GM06990 (cell line): Measurements from ENCODE around the gene NCAPH2.
A peak's percentile ranks its signal among the peaks of the same experiment; 100 is the strongest.
"Not testable (repeated sequence)": the region's sequence is repeated elsewhere in the genome, so short reads cannot be mapped to it uniquely, and the experiment has no call there.

Source experiments
- DNase-seq: peaks from one replicate; pipeline ENCODE4 v3.0.0-alpha.2; 2011; ENCODE audit not compliant: insufficient read length; ENCODE audit errors: extremely low read depth
- H3K27me3 ChIP-seq: replicated peaks from 2 replicates; pipeline ENCODE4 v1.6.0; 2011; ENCODE audit warnings: low read length; ENCODE audit not compliant: control insufficient read depth, insufficient read depth
- H3K36me3 ChIP-seq: 2 replicates; pipeline ENCODE4 v1.5.1; 2011; ENCODE audit warnings: low read length; ENCODE audit not compliant: control insufficient read depth, insufficient read depth
- H3K4me3 ChIP-seq: replicated peaks from 2 replicates; pipeline ENCODE4 v1.5.1; 2011; ENCODE audit warnings: low read depth, mild to moderate bottlenecking, control low read depth, low read length
- CTCF ChIP-seq: IDR thresholded peaks from 2 replicates; pipeline ENCODE4 v1.5.1; 2011; ENCODE audit warnings: low read length, control low read depth, mild to moderate bottlenecking, inconsistent platforms; ENCODE audit not compliant: insufficient read depth, poor library complexity, severe bottlenecking

Gene NCAPH2

GRCh38 chr22:50530877-50531545, 23.0 kb downstream of the NCAPH2 start:
- DNase-seq, result peak; percentile 91
- Histone ChIP-seq H3K27me3 (no peaks in the 10 kb centered on the region), H3K36me3 (no peaks in the 10 kb centered on the region), H3K4me3 (peak overlapping the region; percentile 90)
- TF ChIP-seq CTCF, result no peak

GRCh38 chr22:50531546-50531961, 23.5 kb downstream of the NCAPH2 start:
- Histone ChIP-seq H3K36me3 (no peaks in the 10 kb centered on the region), H3K27me3 (no peaks in the 10 kb centered on the region), H3K4me3 (peak overlapping the region; percentile 90)
- TF ChIP-seq CTCF, result no peak
- DNase-seq, result peak; percentile 92

GRCh38 chr22:50531962-50532674, 24.1 kb downstream of the NCAPH2 start:
- Histone ChIP-seq H3K4me3 (peak overlapping the region; percentile 90), H3K27me3 (no peaks in the 10 kb centered on the region), H3K36me3 (no peaks in the 10 kb centered on the region)
- no peak for TF ChIP-seq CTCF
- peak; percentile 67 for DNase-seq

- Histone ChIP-seq H3K4me3 (peak overlapping the region; percentile 90), H3K36me3 (no peaks in the 10 kb centered on the region), H3K27me3 (no peaks in the 10 kb centered on the region)
- TF ChIP-seq CTCF, result no peak
- no peak for DNase-seq
These were observed 25.1 kb downstream of the NCAPH2 start for GRCh38 chr22:50532824-50533796.

GRCh38 chr22:50533856-50534711, 26.1 kb downstream of the NCAPH2 start:
- not testable (repeated sequence) for H3K36me3 ChIP-seq, H3K27me3 ChIP-seq, DNase-seq
- peak overlapping the region; percentile 24 for H3K4me3 ChIP-seq
